ENCODE data around the gene PCP4.

PCP4 gene

DNA sequence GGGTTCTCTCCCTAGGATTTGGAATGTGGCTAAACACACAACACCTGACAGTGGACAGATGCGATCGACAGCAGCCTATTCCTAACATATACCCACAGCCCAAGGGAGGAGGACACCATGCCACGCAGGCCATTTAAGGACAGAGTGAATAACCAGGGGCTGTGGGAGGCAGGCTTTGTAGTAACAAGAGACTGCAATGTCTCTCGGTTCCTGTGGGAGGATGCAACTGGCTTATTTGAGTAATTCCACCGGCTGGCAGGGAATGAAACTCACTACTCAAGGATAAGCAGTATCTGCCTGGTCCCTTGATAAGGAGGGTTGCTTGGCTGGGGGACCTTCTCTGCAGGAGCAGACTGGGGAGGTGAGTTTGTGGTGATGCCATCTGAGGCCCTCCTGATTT lies 109.6 kb downstream of the PCP4 start:
- no peak for DNase-seq
